ENCODE measurements around the gene CHMP2A. TPM values are rescaled to one million over a fixed set of nuclear protein-coding genes. Genes with fewer than 3 reads are reported as not detected.
"Not testable (repeated sequence)": the region's sequence is repeated elsewhere in the genome, so short reads cannot be mapped to it uniquely, and the experiment has no call there.

Gene CHMP2A
- total RNA-seq, 4 donors from 2014 or later: 79.2 to 115 (median 101) TPM

DNA sequence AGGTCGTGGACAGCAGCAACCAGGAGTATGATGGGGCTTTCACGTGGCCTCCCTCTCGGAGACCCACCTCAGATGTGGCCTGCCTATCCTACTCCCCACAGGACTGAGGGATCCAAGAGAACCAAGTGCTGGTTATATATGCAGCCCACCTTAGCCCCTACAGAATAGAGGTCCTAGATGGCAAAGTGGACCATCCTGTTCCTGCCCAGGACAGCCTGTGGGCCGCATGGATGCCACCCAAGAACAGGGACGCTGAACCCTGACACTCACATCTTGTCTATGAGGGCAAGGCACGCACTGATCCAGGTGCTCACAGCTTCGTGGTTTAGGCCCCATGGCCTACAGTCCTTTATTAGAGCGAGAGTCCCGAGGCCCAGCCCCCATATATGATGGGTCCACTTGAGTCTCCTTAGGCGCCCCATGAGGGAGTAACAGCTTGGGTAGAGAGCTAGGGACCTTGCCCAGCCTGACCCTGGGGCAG, 41.7 kb downstream of the CHMP2A start:
- Histone ChIP-seq H3K9me3 (no peaks in the 10 kb centered on the region), H3K36me3 (peaks cover 0 to 21% (median 0%) of the 10 kb centered on the region in 3 donors), H3K27me3 (no peaks in the 10 kb centered on the region), H3K27ac (peak overlapping the region in 3 of 4 donors; percentile 44 to 74 (median 59)), H3K4me1 (peaks cover 2 to 38% (median 5%) of the 10 kb centered on the region in 4 donors), H3K4me3 (peak overlapping the region in 2 of 4 donors; percentile 45 to 50)
- DNase-seq: no peak
- TF ChIP-seq, protein P1, sequence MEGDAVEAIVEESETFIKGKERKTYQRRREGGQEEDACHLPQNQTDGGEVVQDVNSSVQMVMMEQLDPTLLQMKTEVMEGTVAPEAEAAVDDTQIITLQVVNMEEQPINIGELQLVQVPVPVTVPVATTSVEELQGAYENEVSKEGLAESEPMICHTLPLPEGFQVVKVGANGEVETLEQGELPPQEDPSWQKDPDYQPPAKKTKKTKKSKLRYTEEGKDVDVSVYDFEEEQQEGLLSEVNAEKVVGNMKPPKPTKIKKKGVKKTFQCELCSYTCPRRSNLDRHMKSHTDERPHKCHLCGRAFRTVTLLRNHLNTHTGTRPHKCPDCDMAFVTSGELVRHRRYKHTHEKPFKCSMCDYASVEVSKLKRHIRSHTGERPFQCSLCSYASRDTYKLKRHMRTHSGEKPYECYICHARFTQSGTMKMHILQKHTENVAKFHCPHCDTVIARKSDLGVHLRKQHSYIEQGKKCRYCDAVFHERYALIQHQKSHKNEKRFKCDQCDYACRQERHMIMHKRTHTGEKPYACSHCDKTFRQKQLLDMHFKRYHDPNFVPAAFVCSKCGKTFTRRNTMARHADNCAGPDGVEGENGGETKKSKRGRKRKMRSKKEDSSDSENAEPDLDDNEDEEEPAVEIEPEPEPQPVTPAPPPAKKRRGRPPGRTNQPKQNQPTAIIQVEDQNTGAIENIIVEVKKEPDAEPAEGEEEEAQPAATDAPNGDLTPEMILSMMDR (IDR thresholded peaks at IDR 0.05): no peak
- TF ChIP-seq POLR2A (IDR thresholded peaks at IDR 0.05): no peak

DNA sequence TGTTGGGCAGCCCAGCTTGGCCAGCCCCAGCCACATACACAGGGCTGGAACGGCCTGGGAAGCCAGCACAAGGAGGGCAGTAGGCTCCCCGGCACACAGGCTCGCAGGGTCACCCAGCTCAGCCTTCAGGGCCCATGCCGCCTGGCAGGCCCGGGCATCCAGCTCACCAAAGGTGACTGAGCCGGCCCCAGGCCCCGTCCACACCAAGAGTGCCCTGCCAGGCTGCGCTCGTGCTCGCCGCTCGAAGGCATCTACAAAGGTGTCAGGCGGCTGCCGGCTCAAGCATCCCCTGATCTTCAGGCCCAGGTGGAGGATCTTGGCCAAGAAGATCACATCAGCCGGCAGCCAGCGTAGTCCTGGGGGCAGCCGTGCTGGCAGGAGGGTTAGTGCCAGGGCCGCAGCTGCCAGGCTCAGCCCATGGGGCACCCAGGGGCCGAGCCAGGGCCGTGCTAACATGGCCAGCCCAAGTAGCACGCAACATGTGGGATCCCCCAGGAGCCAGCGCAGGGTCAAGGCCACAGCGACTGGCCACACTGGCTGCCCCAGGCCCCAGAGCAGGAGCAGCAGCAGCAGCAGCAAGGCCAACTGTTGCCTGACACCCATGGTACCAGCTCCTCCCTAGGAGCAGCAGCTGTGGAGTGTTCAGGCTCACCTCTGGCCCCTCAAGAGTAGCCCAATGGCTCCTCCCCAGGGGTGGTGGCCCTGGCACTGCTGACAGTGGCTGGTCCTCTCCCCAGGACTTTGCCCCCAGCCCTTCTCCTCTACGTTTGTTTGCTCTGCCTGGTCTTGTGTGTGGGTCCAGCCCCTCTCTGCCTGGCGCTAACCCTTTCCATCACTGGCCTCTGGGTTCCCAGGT, 43.3 kb downstream of the CHMP2A start, which contains the start of gene SLC27A5:
Gene SLC27A5 (minus strand): TSS at position 640 of the 856 bp plus-strand sequence. CDS start 37 bp downstream, at position 603.
- Histone ChIP-seq H3K36me3 (peaks cover 0 to 10% (median 0%) of the 10 kb centered on the region in 3 donors), H3K27ac (peak within 1 kb of the TSS in 1 of 4 donors; percentile 65), H3K9me3 (no peaks in the 10 kb centered on the region), H3K4me3 (no peak within 1 kb of the TSS), H3K27me3 (no peaks in the 10 kb centered on the region), H3K4me1 (peaks cover 0 to 25% (median 0%) of the 10 kb centered on the region in 4 donors)
- peak in 2 of 3 donors; percentile 65 to 70 for DNase-seq
- TF ChIP-seq POLR2A (IDR thresholded peaks at IDR 0.05): no peak
- TF ChIP-seq, protein P1 (IDR thresholded peaks at IDR 0.05): no peak

DNA sequence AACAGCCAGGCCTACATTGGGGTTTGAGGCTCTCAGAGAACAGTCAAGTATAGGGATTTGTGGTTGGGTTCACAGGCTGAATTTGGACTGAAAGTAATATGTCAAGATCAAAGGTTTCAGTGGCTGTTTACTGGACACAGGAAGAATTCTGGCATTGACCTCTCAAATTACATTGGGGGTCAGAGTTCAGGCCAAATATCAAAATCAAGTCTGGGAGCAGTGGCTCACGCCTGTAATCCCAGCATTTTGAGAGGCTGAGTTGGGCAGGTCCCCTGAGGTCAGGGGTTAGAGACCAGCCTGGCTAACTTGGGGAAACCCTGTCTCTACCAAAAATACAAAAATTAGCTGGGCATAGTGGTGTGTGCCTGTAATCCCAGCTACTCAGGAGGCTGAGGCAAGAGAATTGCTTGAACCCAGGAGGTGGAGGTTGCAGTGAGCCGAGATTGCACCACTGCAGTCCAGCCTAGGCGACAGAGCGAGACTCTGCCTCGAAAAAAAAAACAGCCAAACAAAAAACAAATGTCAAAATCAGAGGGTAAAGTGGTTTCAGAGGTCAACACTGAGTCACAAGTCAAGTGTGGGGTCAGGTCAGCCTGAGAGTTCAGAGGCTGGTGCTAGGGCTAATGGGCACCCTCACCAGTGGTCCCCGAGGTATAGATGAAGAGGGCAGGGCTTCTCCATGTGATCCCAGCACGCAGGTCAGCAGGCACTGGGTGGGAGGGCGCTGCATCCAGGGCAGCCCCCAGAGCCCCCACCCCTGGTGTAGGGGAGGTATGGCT, 44.6 kb downstream of the CHMP2A start:
- no peaks in the 10 kb centered on the region for H3K9me3 ChIP-seq
- H3K4me3 ChIP-seq: no peak overlapping the region
- DNase-seq: no peak
- H3K27me3 ChIP-seq: no peaks in the 10 kb centered on the region
- H3K4me1 ChIP-seq: peaks cover 0 to 25% (median 0%) of the 10 kb centered on the region in 4 donors
- H3K36me3 ChIP-seq: no peaks in the 10 kb centered on the region
- H3K27ac ChIP-seq: no peak overlapping the region
- TF ChIP-seq POLR2A (IDR thresholded peaks at IDR 0.05): no peak
- TF ChIP-seq, protein P1 (IDR thresholded peaks at IDR 0.05): no peak

DNA sequence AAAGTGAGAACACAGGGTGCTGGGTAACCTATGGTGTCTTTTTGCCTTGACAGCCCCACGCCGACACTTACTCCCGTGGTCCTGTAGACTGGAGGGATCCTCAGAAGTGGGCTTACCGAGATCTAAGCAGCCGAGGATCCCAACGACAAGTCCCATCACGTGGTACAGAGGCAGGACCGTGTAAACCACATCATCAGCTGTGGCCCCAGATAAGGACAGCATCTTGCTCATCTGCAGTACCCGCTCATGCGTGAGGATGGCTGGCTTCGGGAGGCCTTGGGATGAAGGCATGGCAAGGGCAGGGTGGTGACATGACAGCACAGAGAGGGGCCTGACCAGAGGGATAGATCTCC, 45.2 kb downstream of the CHMP2A start:
- no peak for TF ChIP-seq POLR2A (IDR thresholded peaks at IDR 0.05)
- TF ChIP-seq, protein P1 (IDR thresholded peaks at IDR 0.05): no peak
- Histone ChIP-seq H3K27me3 (no peaks in the 10 kb centered on the region), H3K9me3 (no peaks in the 10 kb centered on the region), H3K36me3 (no peaks in the 10 kb centered on the region), H3K4me1 (peaks cover 0 to 21% (median 0%) of the 10 kb centered on the region in 4 donors), H3K4me3 (no peak overlapping the region), H3K27ac (no peak overlapping the region)
- DNase-seq: no peak

DNA sequence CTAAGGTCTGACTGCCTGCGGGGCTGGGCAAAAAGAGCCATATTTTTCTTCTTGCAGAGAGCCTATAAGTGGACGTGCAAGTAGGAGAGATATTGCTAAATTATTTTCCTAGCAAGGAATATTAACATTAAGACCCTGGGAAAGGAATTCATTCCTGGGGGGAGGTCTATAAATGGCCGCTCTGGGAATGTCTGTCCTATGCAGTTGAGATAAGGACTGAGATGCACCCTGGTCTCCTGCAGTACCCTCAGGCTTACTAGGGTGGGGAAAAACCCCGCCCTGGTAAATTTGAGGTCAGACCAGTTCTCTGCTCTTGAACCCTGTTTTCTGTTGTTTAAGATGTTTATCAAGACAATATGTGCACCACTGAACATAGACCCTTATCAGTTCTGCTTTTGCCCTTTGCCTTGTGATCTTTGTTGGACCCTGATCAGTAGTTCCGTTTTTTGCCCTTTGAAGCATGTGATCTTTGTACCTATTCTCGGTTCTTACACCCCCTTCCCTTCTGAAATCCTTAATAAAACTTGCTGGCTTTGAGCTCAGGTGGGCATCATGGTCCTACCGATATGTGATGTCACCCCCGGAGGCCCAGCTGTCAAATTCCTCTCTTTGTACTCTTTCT, 47.2 kb downstream of the CHMP2A start:
- H3K9me3 ChIP-seq, H3K36me3 ChIP-seq, H3K27ac ChIP-seq, H3K4me3 ChIP-seq, H3K27me3 ChIP-seq, H3K4me1 ChIP-seq, DNase-seq: not testable (repeated sequence)

Small RNAs within 50 kb of the gene (small RNA-seq; reads per million reads assigned to genes)
- gene MIR6807 (0 reads per million in 2 donors), gene RN7SL525P (0 reads per million in 2 donors)

Other genes with a start within 250 kb of the CHMP2A start
- gene ERVK3-1, start 249.7 kb downstream of the CHMP2A start, total RNA-seq: 10 to 100 TPM; 41.3 to 54.2 (median 47.2) TPM
- gene ZSCAN22, start 228.1 kb downstream of the CHMP2A start, total RNA-seq: 1 to 10 TPM; 2.5 to 4.6 (median 4.0) TPM
- gene A1BG, start 201.6 kb downstream of the CHMP2A start, total RNA-seq: 10 to 100 TPM in 1 of 4 donors, 1 to 10 TPM in 2, not detected in 1; 5.4 to 26.4 (median 8.3) TPM
- 1 to 10 TPM in 2 of 4 donors, under 1 TPM in 1, not detected in 1; 0.70 to 4.4 (median 2.1) TPM for gene ZNF497, start 192.4 kb downstream of the CHMP2A start, total RNA-seq
- 10 to 100 TPM in 1 of 4 donors, 1 to 10 TPM in 3; 3.3 to 10.9 (median 7.7) TPM for gene ZNF837, start 174.1 kb downstream of the CHMP2A start, total RNA-seq
- gene RPS5, start 167.8 kb downstream of the CHMP2A start, total RNA-seq: 1,000 to 10,000 TPM in 1 of 4 donors, 100 to 1,000 TPM in 3; 428 to 1,258 (median 517) TPM
- gene RNF225, start 159.4 kb downstream of the CHMP2A start, total RNA-seq: not detected
- gene ZNF584, start 146.5 kb downstream of the CHMP2A start, total RNA-seq: 10 to 100 TPM in 1 of 4 donors, 1 to 10 TPM in 3; 2.5 to 18.2 (median 9.6) TPM
- gene ZNF132, start 115.0 kb downstream of the CHMP2A start, total RNA-seq: 10 to 100 TPM in 1 of 4 donors, 1 to 10 TPM in 3; 3.9 to 12.4 (median 7.2) TPM
- gene ZNF324B, start 103.5 kb downstream of the CHMP2A start, total RNA-seq: 10 to 100 TPM in 3 of 4 donors, 1 to 10 TPM in 1; 7.0 to 13.1 (median 10.5) TPM
- 10 to 100 TPM; 12.4 to 31.2 (median 22.7) TPM for gene ZNF324, start 88.0 kb downstream of the CHMP2A start, total RNA-seq
- 10 to 100 TPM; 12.8 to 25.6 (median 19.6) TPM for gene ZNF446, start 78.8 kb downstream of the CHMP2A start, total RNA-seq
- gene SLC27A5, start 43.1 kb downstream of the CHMP2A start, total RNA-seq: 1 to 10 TPM in 3 of 4 donors, under 1 TPM in 1; 0.88 to 6.3 (median 2.3) TPM
- 10 to 100 TPM in 3 of 4 donors, 1 to 10 TPM in 1; 7.4 to 21.6 (median 14.3) TPM for gene ZBTB45, start 35.3 kb downstream of the CHMP2A start, total RNA-seq
- 100 to 1,000 TPM; 164 to 281 (median 196) TPM for gene TRIM28, start 11.0 kb downstream of the CHMP2A start, total RNA-seq
- 10 to 100 TPM; 10.2 to 37.1 (median 18.5) TPM for gene UBE2M, start 3.5 kb upstream of the CHMP2A start, total RNA-seq
- 100 to 1,000 TPM in 1 of 4 donors, 10 to 100 TPM in 3; 60.9 to 123 (median 82.3) TPM for gene MZF1, start 18.2 kb upstream of the CHMP2A start, total RNA-seq